ENCODE results near the gene CCDC3.

CCDC3 gene

GRCh38 chr10:12919574-12919973 lies 81.9 kb downstream of the CCDC3 start:
- DNase-seq = no peak

DNA sequence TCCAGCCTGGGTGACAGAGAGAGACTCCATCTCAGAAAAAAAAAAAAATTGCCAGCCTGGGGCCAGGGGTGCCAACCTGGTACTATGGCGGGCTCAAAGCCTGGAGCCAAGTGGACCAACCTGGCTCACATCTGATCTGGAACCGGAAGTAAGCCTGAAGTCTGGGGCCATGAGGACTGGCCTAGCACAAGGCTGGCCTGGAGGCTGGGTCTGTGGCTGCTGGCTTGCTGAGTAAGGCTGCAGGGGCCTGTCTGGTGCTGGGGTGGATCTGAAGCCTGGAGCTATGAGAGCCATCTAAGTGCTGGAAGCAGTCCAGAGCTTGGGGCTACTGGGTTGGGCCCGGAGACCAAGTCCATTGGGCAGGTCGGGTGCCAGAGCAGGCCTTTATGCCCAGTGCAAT lies 84.9 kb downstream of the CCDC3 start:
- DNase-seq = no peak

- DNase-seq = no peak
Observed at GRCh38 chr10:12915637-12916168, 85.8 kb downstream of the CCDC3 start.

- DNase-seq = no peak
Observed at GRCh38 chr10:12914111-12914510, 87.4 kb downstream of the CCDC3 start.

DNA sequence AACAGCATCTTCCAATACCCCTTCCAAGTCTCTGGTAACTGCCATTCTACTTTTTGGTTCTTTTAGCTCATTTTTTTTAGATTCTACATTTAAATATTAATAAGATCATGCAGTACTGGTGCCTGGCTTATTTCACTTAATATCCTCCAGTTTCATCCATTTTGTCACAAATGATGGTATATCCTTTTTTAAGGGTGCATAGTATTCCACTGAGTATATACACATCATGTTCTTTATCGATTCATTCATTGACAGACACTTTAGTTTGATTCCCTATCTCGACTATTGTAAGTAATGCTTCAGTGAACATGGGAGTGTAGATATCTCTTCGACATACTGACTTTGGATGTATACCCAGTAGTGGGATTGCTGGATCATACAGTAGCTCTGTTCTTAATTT lies 89.7 kb downstream of the CCDC3 start:
- DNase-seq = no peak

- no peak for DNase-seq
Observed at GRCh38 chr10:12910835-12911234, 90.7 kb downstream of the CCDC3 start.

GRCh38 chr10:12909836-12910185 lies 91.7 kb downstream of the CCDC3 start:
- no peak for DNase-seq

GRCh38 chr10:12909182-12909835 lies 92.2 kb downstream of the CCDC3 start:
- no peak for DNase-seq

DNA sequence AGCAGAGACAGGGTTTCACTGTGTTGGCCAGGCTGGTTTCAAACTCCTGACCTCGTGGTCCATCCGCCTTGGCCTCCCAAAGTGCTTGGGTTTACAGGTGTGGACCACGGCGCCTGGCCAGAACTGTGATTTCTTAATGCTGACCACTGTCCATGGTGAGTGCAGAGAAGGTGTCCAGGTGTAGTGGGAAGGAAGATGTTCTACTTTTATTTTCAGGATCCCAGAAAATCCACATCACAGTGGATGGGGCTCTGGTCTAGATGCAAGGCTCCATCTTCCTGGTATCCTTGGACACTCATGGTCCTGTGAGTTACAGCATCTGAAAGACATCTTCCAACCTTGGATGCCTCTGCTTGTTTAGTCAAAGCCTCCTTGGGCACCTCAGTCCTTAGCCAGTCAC lies 92.7 kb downstream of the CCDC3 start:
- DNase-seq = no peak

GRCh38 chr10:12907656-12908055 lies 93.9 kb downstream of the CCDC3 start:
- no peak for DNase-seq

- no peak for DNase-seq
Observed at GRCh38 chr10:12906051-12906541, 95.4 kb downstream of the CCDC3 start.

DNA sequence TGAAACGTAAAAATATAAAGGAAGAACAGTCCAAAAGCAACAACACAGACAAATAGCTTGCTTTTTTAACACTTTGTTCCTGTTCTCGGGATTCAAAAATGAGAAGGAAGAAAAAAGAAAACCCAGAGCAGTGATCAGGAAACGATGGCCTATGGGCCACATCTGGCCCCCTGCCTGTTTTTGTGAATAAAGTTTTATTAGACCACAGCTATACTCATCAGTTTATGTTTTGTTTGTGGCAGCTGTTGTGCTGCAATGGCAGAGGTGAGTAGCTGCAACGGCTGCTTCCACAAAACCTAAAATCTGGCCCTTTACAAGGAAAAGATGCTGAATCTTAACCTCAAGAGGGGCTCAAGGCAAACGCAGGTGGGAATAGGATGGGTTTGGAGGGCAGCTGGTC lies 96.4 kb downstream of the CCDC3 start:
- no peak for DNase-seq

DNA sequence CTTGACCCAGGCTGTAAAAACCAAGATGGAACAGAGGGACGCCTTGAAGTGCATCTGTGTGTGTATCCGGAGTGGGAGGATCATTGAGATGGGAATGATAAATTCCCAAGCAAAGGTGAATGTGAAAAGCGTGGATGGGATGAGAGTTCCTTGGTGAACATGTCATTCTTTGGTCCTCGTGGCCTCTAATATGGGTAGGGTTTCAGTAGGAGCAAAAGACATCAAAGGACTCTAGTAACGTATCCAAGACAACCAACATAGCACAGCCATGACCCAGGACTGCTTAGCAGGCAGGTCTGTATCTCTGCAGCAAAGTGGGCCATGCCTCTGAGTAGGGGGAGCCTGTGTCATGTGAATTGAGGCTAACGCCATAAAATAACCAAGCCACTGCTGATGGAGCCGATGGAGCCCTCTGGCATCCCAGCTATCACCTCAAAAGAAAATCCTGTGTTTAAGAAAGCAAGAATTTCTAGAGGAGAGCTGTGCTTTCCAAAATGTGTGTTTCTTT lies 98.6 kb downstream of the CCDC3 start:
- no peak for DNase-seq

DNA sequence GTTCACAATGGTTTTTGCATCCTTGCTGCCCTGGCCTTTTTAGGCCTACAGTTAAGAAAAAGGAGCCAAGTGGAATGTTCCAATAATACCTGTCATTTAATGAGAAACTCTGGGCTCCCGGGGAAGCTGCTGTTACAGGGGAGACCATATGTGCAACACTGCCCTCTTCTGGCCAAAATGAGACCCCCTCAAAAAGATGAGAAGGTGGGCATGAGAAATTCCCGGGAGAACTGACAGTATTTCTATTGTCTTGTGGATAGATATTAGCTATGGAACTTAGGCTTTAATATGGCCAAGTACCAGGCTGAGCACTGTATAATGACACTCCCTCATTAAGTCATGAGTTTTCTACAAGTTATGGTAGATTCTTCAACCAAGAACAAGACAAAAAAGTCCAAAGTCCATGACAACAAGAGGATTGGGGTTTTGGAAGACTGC lies 99.4 kb downstream of the CCDC3 start:
- peak; percentile 46 for DNase-seq

DNA sequence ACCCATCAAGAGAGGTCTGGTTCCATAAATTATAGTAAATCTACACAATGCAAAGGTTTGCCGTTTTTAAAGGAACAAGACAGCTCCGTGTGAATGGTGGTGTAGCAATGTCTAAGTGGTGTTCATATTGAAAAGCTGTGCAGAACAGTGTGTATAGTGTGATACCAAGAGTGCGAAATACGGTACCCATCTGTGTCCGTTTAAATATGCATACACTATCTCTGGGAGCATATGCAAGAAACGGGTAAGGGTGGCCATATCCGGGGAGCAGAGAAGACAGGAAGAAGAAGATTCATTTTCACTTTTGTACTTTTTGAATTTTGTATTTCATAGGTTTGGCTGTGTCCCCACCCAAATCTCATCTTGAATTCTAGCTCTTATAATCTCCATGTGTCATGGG lies 102.0 kb downstream of the CCDC3 start:
- DNase-seq = no peak

DNA sequence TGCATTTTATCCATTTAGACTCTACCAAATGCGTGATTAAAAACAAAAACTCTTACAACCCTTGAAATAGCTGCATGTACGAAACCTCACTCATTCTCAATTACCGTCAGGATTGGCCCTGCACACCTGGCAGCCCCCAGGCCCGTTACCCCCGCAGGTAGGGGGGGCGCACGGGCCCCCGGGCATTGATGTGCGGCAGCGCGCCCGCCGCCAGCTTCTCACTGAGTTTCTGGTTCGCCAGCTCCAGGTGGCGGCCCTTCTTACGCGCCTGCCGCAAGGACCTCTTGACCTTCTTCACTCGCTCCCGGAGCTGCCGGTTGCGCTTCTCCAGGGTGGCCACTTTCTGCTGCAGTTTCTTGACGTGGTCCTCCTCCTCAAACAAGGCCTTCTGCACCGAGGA lies 103.2 kb downstream of the CCDC3 start:
- DNase-seq = no peak

DNA sequence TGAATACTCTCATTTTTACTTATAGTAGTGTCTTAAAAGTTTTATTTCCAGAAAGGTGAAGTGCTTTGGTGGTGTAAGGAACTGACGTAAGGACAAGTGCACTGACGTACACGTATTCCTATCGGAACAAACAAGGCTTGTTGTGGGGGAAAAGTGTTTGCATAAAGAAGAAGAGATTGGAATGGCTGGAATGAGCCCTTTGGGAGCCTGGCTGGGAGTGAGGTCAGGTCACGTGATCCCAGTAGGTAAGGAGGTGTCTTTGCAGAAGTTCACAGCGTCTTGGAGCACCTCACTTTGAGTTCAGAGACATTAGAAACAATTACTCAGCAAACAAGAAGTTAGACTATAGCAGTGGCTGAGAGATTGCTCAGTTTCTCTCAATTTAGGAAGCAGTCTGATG lies 104.2 kb downstream of the CCDC3 start:
- DNase-seq = no peak

- DNase-seq = no peak
Observed at GRCh38 chr10:12896251-12896650, 105.3 kb downstream of the CCDC3 start.

DNA sequence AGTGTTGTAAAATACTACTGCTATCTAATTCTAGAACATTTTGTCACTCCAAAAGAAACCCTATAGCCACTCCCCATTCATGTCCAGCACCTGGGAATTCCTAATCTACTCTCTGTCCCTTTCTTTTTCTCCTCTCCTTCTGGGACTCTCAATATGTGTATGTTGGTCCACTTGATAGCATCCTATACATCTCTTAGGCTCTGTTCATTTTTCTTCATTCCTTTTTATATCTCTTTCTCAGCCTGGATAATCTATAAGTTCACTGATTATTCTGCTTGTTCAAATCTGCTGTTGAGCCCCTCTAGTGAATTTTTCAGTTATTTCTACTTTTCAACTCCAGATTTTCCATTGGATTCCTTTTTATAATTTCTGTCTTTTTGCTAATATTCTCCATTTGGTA lies 108.6 kb downstream of the CCDC3 start:
- DNase-seq = no peak

DNA sequence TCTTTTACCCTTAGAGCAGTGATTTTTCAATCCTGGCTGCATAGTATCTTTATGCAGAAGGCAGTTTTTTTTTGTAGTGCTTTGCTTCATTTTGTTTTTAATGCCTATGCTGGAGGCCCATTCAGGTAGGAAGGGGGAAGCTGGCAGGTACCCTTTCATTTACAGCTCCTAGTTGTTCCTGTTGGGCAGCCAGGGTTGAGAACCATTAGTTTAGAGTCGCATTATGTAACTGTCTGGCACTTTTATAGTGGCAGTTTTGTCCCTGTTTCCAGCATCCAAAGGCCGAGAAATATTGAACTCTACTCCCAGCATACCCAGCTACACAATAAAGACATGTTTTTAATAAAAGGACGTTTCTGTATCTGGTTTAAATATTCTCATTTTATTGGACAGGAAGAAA lies 110.6 kb downstream of the CCDC3 start:
- no peak for DNase-seq

- DNase-seq = no peak
Observed at GRCh38 chr10:12888470-12888869, 113.0 kb downstream of the CCDC3 start.

- DNase-seq = no peak
Observed at GRCh38 chr10:12887780-12888179, 113.7 kb downstream of the CCDC3 start.

- no peak for DNase-seq
Observed at GRCh38 chr10:12884851-12885250, 116.7 kb downstream of the CCDC3 start.

- DNase-seq = no peak
Observed at GRCh38 chr10:12880423-12880822, 121.1 kb downstream of the CCDC3 start.

- DNase-seq = no peak
Observed at GRCh38 chr10:12877150-12877549, 124.4 kb downstream of the CCDC3 start.
